NCI-H1417 (cell line): ENCODE measurements around the gene RINL.
A peak's percentile ranks its signal among the peaks of the same experiment; 100 is the strongest.
"Not testable (repeated sequence)": the region's sequence is repeated elsewhere in the genome, so short reads cannot be mapped to it uniquely, and the experiment has no call there.

Experiments
- DNase-seq, 3 experiments: peaks; one replicate each; lab custom pipeline; 2025; lab: John Stamatoyannopoulos, UW

The RINL gene

DNA sequence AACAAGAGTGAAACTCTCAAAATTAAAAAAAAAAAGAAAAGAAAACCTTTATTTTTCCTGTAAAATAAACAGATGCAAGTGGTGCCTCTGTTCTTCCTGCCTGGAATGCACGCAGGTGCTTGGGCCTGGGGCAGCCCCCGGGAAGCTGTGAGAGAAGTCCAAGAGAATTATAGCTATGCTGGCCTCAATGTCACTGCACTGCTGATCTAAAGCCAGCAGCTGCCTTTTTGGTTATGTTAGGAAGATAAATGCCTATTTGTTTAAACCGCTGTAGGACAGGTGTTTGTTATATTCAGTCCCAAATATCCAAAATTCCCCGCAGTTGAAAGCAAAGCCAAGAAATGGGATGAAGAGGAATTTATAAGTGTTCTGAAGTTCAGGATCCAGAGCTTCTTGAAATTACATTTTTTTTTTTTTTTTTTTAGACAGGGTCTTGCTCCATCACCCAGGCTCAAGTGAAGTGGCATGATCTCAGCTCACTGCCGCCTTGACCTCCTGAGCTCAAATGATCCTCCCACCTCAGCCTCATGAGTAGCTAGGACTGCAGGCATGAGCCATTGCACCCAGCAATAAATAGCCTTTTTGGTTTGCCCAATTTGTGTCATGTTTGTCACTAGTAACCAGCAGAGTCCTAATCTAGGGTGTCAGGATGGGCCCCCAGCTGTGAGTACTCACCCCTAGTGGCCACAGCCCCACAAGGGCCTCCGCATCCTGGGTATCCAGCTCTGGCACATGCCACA is 2.2 kb downstream of the RINL start:
- peak in 1 of 3 experiments; percentile 12 for DNase-seq

DNA sequence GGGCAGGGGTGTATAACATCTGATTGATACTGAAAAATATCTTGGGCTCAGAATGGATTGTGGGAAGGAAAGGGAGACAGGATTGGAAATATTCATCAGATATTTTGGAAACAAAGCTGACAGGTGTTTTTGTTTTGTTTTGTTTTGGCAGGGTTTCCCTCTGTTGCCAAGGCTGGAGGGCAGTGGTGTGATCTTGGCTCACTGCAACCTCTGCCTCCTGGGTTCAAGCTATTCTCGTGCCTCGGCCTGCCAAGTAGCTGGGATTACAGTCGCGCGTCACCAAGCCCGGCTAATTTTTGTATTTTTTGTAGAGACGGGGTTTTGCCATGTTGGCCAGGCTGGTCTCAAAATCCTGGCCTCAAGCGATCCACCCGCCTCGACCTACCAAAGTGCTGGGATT is 4.7 kb downstream of the RINL start:
- peak in 1 of 3 experiments; percentile 4 for DNase-seq

DNA sequence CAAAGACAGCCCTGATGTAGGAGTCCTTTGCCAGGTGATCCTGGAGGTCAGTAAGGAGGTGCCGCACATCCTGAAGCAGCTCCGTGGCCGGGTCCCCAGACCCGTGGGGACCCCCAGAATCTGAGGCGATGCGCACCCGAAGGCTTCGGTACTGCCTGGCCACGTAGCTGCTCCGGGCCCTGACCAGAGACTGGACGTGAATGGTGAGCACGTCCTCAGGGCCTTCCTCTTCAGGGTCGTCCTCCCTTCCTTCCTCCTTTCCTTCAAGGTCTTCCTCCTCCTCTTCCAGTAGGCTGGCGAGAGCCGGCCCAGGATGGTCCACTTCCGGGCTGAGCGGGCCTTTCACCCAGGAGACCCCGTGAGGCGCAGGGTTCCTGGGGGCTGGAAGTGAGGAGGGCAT is 7.5 kb downstream of the RINL start:
- no peak for DNase-seq

DNA sequence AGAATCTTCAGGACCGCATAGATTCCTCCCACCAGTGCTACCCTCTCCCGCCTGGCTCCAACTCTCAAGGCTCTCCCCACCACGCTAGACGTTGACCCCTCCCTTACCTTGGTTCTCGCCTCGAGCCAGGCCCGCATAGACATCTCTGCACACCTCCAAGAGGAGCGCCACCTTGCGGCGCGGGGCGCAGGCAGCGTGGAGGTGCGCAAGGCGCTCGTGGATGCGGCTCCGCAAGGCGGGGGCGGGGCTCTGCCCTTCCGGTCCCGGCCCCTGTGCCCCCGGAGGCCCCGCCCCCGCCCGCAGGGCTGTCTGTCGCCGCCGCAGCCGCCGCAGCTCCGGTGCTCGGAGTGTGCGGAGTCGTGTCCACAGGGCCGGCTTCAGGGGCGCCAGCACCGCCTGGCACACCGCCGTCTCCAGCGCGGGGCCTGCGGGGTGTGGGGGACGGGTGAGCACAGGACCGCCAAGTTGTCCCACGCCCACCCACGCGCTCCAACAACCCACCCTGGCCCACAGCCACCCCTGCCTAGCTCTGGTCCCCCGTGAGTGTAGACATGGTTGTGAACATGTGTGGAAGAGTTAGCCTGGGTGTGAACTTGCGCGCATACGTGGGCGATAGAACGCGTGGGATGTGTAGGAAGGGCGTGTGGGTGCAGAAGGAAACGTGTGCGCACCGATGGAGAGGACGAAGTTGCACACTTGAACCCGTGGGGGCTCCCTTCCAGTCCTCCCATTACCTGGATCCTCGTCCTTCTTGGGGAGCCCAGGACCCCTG is 8.1 kb downstream of the RINL start:
- DNase-seq, result peak in 1 of 3 experiments; percentile 53

GRCh38 chr19:38869160-38869835 is 8.8 kb downstream of the RINL start:
- no peak for DNase-seq

- DNase-seq, result no peak
Measured at GRCh38 chr19:38868551-38868950, 9.5 kb downstream of the RINL start.

DNA sequence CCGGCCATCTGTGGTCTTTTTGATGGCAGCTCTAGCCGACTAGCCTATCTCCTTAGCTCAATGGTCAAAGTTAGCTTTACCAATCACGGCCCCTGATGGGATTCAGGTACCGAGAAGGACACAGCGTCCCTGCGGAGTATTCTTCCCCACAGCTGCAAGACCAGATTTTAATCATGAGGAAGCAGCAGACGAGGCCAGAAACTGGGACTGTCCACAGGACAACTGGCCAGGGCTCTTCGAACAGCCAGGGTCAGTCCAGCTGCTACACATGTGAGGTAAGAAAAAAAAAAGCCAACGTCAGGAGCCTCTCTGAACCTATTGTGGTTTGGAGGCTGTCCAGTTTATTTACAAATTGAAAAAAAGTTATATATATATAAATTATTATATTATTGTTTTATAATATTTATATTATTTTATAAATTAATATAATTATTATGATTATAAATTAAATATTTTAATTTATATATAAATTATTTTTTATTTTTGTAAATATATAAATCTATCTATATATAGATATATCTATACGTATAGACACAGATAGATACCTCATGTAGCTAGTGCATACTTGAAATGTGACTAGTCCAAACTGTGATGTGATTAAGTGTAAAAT is 10.8 kb downstream of the RINL start:
- no peak for DNase-seq

DNA sequence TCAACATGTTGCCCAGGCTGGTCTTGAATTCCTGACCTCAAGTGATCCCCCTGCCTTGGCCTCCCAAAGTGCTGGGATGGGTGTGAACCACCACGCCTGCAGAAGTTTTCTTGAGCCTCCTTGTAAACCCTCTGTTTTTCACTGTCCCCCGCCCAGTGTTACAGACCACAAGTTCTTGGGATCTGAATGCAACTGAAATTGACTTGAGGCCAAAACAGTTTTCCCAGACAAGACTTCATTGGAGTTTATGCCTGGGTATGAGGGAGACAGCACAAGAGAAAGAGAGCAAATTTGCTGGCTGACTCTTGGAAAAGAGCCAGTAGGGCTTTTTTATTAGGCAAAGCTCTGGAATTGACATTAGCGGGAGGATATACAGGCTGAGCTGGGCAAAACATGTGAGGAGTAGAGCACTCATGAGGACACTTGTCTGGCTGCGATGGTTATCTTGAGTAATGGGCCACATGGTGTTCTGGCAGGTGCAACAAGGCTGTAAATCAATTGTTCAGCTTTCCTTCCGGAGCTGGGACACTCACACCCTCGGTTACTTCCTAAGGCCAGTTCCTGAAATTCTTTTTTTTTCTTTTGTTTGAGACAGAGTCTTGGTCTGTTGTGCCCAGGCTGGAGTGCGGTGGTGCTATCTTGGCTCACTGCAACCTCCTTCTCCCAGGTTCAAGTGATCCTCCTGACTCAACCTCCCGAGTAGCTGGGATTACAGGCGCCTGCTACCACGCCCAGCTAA is 15.6 kb downstream of the RINL start:
- DNase-seq, result peak; percentile 72 to 94 (median 93)

DNA sequence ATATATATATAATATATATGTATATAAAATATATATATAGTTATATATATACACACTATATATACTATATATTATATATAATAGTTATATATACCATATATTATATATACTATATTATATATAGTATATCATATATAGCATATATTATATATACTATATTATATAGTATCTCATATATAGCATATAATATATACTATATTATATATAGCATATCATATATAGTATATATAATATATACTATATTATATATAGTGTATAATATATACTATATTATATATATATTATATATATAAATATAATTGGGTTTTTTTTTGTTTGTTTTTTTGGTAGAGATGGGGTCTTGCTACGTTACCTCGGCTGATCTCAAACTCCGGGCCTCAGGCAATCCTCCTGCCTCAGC is 16.7 kb downstream of the RINL start:
- no peak for DNase-seq

- not testable (repeated sequence) for DNase-seq
Measured at GRCh38 chr19:38859631-38860204, 18.4 kb downstream of the RINL start.

- DNase-seq, result no peak
Measured at GRCh38 chr19:38856813-38857212, 21.3 kb downstream of the RINL start.

DNA sequence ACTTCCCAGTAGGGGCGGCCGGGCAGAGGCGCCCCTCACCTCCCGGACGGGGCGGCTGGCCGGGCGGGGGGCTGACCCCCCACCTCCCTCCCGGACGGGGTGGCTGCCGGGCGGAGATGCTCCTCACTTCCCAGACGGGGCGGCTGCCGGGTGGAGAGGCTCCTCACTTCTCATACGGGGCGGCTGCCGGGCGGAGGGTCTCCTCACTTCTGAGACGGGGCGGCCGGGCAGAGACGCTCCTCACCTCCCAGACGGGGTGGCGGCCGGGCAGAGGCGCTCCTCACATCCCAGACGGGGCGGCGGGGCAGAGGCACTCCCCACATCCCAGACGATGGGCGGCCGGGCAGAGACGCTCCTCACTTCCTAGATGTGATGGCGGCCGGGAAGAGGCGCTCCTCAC is 22.3 kb downstream of the RINL start:
- not testable (repeated sequence) for DNase-seq

DNA sequence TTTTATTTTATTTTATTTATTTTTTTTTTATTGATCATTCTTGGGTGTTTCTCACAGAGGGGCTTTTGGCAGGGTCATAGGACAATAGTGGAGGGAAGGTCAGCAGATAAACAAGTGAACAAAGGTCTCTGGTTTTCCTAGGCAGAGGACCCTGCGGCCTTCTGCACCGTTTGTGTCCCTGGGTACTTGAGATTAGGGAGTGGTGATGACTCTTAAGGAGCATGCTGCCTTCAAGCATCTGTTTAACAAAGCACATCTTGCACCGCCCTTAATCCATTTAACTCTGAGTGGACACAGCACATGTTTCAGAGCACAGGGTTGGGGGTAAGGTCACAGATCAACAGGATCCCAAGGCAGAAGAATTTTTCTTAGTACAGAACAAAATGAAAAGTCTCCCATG is 23.1 kb downstream of the RINL start:
- DNase-seq, result not testable (repeated sequence)

GRCh38 chr19:38853214-38853613 is 24.9 kb downstream of the RINL start:
- no peak for DNase-seq

GRCh38 chr19:38852231-38853044 is 25.6 kb downstream of the RINL start:
- peak in 2 of 3 experiments; percentile 37 to 39 for DNase-seq

DNA sequence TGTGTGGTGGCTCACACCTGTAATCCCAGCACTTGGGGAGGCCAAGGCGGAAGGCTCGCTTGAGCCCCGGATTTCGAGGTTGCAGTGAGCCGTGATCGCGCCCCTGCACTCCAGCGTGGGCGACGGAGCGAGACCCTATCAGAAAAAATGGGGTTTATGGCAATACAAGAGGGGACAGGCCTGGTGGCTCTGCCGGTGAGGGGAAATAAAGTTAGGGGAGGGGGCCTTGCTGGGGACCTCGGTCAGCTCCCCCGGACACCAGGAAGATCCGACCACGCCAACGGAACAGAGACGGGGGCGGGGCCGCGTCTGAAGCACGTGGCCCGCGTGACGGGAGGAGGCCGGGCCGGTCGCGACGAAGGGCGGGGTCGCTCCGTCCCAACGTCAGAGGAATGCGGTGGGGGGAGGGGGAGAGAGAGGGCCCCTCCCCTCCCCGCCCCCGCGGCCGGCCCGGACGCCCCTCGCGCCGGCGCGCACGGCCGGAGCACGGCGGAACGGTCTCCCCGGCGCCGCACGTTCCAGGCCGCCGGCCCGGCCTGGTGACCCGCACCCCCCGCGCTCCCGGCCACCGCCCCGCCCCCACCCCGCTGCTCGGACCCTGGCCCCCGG is 26.3 kb downstream of the RINL start:
- DNase-seq, result peak; percentile 87 to 90 (median 89)

- peak in 1 of 3 experiments; percentile 62 for DNase-seq
Measured at GRCh38 chr19:38850976-38851621, 27.0 kb downstream of the RINL start.

DNA sequence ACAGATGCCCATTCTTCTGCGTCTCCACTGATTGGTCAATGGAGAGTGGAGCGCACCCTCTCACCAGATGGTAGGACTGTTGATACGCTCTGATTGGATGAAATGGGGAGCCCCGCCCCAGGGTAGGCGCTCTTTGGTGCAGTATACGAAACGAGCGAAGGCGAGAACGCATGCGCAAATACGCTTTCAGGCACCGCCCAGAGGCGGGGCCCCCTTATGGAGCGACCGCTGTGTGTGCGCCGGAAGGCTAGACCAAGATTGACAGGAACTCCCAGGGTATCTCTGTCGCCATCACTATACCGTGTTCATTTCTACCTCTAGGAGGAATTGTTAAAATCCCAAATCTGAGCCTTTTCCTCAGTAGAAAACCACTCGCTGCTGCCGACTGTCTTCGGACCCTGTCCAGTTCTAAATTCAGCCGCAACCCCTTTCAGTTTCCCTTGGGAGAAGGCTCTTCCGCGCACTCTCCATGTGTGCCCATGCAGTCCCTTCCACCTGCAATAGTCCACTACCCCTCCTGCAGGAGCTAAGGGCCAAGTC is 27.6 kb downstream of the RINL start:
- peak in 2 of 3 experiments; percentile 91 to 100 for DNase-seq

GRCh38 chr19:38849860-38850435 is 28.1 kb downstream of the RINL start, which contains the start of gene HNRNPL:
TSS of gene HNRNPL (minus strand) at chr19:38849986. CDS start at chr19:38849966, 20 bp downstream.
- peak; percentile 100 for DNase-seq
